Astrocyte of the cerebellum (primary cell): Measurements from ENCODE around the gene EGFLAM.
A peak's percentile ranks its signal among the peaks of the same experiment; 100 is the strongest.

Experiments
- DNase-seq: peaks from one replicate; pipeline ENCODE4 v3.0.0-alpha.2; 2011; ENCODE audit warnings: low read depth
- H3K4me3 ChIP-seq: 2 replicates; pipeline ENCODE4 v1.5.1; 2011; ENCODE audit warnings: mild to moderate bottlenecking, low read depth, low read length, moderate library complexity
- in situ Hi-C: cut with HindIII; loops from 2 replicates; pipeline ENCODE4 v1.10.0; 2017; ENCODE audit warnings: low sequenced_read_pairs
- TF ChIP-seq, protein P1 (sequence below): IDR thresholded peaks from 2 replicates; pipeline ENCODE4 v1.5.1; 2012; ENCODE audit warnings: low read length, low read depth, moderate library complexity, mild to moderate bottlenecking; ENCODE audit errors: missing control alignments

EGFLAM gene

DNA sequence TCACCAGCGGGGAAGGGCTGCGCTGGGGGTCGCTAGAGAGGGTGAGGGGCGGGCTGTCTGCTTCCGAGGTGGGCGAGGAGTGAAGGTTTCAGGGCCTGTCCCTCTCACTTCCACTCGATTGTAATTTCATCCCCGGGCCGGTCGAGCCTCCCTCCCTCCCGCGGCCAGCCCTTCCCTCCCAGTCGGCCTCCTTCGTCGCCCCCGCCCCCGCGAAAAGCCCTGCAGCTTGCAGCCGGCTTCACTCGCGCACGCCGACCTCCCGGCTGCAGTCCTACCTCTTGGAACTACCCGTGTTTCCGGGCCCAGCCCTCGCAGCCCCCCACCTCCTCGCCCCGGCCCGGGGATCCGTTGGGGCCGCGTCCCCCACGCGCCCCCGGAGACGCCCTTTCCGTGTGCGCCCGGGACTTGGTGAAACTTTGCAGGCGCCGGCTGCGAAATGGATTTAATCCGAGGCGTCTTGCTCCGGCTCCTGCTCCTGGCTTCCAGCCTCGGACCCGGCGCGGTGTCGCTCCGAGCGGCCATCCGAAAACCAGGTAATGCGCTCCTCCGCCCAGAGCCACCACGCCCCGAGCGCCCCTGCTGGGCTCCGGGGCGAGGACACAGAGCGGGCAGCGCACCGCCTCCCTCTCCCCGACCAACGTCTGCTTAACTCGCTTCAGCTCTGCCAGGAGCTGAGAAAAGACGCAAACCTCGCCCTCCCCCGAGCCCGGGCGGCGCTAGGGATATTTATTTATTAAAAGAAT is at the start of gene EGFLAM:
Gene EGFLAM, plus strand, starts transcription at position 241 of the 743 bp plus-strand sequence. Its CDS starts 196 bp downstream, at position 437.
- DNase-seq, result no peak

GRCh38 chr5:38208782-38209378 is 49.5 kb upstream of the EGFLAM start:
- peak; percentile 24 for DNase-seq
- TF ChIP-seq, protein P1, sequence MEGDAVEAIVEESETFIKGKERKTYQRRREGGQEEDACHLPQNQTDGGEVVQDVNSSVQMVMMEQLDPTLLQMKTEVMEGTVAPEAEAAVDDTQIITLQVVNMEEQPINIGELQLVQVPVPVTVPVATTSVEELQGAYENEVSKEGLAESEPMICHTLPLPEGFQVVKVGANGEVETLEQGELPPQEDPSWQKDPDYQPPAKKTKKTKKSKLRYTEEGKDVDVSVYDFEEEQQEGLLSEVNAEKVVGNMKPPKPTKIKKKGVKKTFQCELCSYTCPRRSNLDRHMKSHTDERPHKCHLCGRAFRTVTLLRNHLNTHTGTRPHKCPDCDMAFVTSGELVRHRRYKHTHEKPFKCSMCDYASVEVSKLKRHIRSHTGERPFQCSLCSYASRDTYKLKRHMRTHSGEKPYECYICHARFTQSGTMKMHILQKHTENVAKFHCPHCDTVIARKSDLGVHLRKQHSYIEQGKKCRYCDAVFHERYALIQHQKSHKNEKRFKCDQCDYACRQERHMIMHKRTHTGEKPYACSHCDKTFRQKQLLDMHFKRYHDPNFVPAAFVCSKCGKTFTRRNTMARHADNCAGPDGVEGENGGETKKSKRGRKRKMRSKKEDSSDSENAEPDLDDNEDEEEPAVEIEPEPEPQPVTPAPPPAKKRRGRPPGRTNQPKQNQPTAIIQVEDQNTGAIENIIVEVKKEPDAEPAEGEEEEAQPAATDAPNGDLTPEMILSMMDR, result peak; percentile 59
- in situ Hi-C loops, result loop anchor here (5.0 kb wide), 1 partner anchor 102 kb away; no protein-coding TSS in a partner anchor
- no peak overlapping the region for H3K4me3 ChIP-seq

More for the DNA sequence above, at the start of gene EGFLAM:
- in situ Hi-C loops, result loop anchor here (25.0 kb wide), 1 partner anchor 554 kb away; no protein-coding TSS in a partner anchor
- peak within 1 kb of the TSS; percentile 47 for H3K4me3 ChIP-seq
- TF ChIP-seq, protein P1, result no peak

- TF ChIP-seq, protein P1, result no peak
- no peak overlapping the region for H3K4me3 ChIP-seq
- in situ Hi-C loops, result no loop called here
- no peak for DNase-seq
These were observed 47.5 kb upstream of the EGFLAM start for GRCh38 chr5:38210676-38211353.

GRCh38 chr5:38211354-38211710 is 47.0 kb upstream of the EGFLAM start:
- no peak overlapping the region for H3K4me3 ChIP-seq
- TF ChIP-seq, protein P1, result no peak
- DNase-seq, result no peak
- in situ Hi-C loops, result no loop called here

GRCh38 chr5:38212307-38212706 is 46.1 kb upstream of the EGFLAM start:
- in situ Hi-C loops, result no loop called here
- no peak for DNase-seq
- no peak overlapping the region for H3K4me3 ChIP-seq
- TF ChIP-seq, protein P1, result no peak

DNA sequence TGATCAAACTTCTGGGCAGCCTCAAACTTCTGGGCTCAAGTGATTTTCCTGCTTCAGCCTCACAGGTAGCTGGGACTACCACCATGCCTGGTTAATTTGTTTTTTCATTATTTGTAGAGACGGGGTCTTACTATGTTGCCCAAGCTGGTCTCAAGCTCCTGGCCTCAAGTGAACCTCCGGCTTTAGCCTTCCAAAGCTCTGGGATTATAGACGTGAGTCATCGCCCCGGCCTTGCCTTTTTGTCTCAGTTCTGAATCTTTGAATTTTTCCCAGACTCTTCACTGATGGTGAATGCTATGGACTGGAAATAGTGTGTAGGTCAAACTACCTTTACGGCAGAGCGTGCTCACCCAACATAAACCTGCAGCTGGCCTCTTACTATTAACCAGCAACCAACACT is 32.3 kb upstream of the EGFLAM start:
- no peak for DNase-seq
- no peak overlapping the region for H3K4me3 ChIP-seq
- TF ChIP-seq, protein P1, result no peak
- in situ Hi-C loops, result no loop called here
